HG02973 (cell line): ENCODE data around the gene CROCC2.

ENCODE experiments used
- ATAC-seq: cut with Tn5 transposase; IDR thresholded peaks from one replicate; pipeline ENCODE4 v1.9.1; 2021; ENCODE audit warnings: moderate library complexity; ENCODE audit not compliant: unreplicated experiment

CROCC2 gene

DNA sequence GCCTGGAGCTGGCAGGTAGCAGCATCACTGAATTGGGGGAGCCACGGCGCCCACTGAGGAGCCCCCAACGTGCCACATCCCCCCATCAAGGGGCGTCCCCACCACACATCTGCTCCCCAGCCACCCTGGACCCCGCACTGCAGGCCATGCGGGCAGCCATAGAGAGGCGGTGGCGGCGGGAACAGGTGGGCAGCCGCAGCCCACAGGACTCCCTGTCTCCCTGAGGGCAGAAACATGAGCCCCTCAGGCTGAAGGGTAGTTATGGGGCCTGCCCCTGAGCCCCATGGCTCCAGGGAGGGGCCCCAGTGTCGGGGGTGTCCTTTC is 26.6 kb downstream of the CROCC2 start:
- ATAC-seq, result no peak

DNA sequence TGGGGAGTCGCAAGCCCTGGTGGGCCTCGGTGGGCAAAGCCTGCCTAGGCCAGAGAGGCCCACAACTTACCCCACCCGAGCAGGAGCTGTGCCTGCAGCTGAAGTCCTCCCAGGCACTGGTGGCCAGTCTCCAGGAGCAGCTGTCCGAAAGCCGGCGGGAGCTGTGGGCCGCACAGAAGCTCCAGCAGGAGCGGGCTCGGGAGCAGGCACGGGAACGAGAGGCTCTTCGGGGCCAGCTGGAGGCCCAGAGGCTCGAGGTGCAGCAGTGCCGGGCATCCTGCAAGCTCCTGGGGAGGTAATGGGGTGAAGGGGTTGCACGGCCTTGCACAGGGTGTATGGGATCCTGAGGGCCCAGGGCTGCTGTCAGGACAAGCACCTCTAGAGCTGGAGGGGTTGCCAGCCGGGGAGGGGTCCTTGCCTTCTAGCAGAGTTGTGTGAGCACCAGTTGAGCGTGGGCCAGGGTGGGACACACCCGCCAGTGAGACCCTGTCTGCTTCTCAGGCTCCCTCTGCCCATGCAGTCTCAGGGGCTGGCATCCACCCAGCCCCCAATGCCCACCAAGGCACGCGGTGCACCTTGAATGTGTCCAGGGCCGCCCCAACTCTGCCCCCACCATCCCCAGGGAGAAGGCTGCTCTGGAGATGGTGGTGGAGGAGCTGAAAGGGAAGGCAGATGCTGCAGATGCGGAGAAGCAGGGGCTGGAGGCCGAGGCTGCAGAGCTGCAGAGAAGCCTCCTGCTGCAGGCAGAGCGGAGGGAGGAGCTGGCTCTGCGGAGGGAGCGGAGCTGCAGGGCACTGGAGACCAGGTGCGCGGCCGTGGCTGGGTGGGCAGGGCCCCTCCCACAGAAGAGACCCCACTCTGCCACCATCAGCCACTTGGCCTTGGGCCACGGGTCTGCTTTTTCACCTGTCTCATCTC is 27.2 kb downstream of the CROCC2 start:
- no peak for ATAC-seq

DNA sequence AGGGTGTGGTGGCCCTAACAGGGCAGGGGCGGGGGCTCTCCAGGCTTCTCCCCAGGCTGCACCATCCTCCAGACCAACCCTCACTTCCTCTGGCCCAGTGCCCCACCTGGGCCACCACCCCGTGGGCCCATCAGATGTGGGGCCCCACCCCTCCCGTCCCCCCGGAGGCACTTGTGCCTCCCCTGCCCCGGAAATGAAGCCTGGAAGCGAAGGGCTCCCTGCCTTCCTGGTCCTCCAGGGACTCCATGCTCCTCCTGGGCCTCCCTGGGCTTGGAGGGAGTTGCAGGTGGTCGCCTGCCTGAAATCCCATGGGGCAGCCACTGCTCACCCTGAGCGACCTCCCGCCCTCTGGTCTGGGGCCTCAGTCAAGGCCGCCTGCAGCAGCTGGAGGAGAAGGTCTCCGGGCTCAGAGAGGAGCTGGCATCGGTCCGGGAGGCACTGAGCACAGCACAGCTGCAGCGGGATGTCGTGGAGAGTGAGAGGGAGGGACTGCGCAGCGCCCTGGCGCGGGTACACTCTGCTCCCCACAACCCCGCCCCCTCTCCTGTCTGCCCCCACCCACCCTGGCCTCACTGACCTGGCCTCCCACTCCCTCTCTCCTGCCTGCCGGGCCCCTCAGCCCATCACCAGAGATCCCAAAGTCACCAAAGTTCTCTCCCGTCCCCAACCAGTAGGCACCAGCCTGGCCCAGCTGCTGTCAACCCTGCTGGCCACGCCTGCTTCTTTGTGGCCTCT is 28.0 kb downstream of the CROCC2 start:
- ATAC-seq, result no peak

DNA sequence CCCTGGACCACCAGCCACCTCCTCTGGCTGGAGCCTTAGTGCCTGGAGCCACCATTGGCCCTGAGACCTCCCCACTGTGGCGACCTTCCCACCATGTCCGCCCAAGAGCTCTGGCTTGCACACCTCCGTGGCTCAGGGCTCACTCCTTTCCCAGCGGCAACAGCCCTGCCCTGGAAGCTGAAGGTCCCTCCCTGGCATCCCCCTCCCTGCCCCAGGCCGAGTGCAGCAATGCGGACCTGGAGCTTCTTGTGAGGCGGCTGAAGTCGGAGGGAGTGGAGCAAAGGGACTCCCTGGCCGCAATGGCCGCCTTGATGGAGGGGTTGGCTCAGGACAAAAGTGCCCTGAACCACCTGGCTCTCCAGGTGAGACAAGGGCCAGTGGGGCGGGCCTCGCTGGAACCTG is 28.6 kb downstream of the CROCC2 start:
- no peak for ATAC-seq

DNA sequence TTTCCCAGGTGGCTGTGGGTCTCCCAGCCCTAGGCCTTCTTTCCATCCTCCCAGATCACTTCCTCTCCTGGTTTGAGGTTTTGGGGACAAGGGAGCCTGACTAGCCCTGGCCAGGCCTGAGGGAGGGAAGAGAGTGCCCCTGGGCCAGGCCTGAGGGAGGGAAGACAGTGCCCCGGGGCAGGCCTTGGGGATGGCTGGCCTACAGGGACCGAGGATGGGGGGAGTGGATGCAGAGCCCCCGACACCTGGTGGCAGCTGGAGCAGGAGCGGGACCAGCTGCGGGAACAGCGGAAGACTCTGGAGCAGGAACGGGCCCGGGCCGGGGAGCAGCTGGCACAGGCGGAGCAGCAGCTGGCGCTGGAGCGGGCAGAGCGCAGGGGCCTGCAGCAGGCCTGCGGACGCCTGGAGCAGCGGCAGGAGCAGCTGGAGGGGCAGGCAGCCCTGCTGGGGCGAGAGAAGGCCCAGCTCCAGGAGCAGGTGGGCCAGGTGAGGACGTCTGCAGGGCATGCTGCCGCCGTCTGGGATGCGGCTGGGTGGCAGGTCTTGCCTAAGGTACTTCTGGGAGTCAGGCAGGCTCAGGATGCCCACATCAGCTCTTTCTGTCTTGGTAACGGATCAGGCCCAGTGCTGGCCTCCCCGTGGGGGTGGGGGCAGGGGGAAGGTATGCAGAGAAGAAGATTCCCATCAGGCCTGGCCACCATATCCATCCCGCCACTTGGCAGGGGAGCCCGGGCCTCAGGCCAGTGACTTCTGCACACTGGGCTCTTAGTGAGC is 29.2 kb downstream of the CROCC2 start:
- no peak for ATAC-seq

DNA sequence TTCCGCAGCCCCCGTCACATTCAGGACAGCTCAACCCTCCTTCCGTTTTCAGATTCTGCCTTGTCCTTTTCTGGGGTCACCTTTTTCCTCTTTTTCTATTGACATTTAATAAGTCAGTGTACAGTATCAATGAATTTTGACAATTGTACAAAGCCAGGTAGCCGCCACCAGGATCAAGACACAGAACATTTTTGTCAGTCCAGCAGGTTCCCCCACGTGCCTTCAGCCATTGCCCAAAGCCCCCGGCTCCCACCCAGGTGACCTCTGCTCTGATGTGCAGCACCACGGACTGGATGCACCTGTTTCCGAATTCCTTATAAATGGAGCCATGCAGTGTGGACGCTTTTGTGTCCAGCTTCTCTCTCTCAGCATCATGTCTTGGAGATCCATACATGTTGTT is 30.0 kb downstream of the CROCC2 start:
- ATAC-seq, result no peak

DNA sequence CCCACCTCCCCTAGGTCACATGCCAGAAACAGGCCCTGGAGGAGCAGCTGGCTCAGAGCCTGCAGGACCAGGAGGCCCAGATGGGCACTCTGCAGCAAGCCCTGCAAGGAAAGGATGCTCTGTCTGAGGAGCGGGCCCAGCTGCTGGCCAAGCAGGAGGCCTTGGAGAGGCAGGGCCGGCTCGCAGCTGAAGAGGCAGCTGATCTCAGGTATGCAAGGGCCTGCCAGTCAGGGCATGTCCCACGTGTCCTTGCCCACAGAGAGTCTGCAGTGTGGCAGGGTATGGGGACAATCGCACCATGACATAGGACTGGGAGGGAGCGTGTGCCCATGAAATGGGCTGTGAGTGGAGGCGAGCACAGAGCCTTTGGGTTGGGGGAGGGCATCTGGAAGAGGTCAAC is 39.9 kb downstream of the CROCC2 start:
- no peak for ATAC-seq

DNA sequence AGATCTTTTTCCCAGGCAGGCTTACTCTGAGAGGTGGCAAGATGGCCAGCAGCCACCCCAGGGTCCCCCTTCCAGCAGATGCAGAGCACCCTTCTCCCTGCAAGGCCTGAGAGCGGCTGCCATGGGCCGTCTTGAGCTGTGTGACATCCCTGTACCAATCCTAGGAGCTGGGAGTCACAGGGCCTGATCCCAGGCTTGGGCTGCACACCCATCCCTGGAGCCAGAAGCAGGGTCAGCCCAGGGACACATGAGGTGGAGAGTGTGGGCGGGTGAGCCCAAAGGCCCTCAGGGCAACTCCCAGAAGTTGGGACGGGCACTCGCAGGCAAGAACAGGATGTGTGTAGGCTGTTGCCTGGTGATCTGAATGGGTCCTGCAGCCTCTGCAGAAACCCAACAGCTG is 40.5 kb downstream of the CROCC2 start:
- no peak for ATAC-seq

DNA sequence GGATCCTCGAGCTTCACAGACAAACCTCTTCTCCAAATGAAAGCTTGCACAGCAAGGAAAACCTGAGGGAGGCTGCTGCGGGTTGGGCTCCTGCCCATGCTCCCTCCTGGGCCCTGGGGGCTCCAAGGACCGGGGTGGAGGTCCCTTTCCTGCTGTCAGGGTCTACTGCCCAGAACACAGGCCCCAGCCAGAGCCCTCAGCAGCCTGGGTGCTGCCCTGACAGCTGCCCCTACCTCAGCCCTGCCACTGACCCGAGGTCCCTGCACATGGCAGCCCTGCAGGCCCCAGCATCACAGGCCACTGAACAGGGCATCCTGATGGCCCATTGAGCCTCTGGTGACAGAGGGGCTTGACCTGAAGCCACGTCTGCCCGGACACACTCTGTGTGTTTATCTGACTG is 41.0 kb downstream of the CROCC2 start:
- ATAC-seq, result no peak

DNA sequence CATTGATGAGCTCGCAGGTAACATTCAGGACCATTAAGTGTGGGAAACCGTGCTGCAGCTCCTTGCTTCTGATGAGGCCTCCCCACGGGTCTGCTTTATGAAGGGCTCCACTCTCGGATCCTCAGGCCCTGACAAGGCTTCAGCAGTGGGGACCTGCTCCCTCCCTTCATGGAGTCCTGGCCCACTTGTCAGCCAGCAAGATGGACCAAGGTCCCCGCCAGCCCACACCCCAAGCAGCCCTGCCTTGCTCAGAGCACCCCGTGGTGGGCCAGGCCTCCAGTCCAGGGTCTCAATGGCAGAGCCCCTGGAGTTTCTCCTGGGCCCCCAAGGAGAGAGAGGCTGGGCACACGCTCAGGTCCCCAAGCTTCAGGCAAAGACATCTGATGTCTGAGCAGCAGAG is 41.5 kb downstream of the CROCC2 start:
- ATAC-seq, result no peak

DNA sequence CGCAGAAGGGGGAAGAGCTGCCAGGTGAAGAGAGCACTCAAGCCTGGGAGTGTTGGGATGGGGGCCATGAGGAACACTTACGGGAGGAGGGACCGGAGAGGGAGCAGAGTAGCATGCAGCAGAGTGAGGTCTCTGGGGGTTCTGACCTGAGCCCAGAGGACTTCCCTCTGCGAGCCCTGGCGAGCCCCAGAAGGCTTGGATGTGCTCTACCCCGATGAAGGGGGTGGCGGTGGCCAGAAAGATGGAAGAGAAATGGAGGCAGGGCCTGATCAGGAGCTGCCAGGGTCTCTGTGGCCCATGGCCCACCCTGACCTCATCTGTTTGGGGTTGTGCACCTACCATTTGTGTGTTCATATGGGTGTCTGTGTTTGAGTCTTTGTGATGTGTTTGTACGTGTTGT is 42.0 kb downstream of the CROCC2 start:
- ATAC-seq, result no peak

DNA sequence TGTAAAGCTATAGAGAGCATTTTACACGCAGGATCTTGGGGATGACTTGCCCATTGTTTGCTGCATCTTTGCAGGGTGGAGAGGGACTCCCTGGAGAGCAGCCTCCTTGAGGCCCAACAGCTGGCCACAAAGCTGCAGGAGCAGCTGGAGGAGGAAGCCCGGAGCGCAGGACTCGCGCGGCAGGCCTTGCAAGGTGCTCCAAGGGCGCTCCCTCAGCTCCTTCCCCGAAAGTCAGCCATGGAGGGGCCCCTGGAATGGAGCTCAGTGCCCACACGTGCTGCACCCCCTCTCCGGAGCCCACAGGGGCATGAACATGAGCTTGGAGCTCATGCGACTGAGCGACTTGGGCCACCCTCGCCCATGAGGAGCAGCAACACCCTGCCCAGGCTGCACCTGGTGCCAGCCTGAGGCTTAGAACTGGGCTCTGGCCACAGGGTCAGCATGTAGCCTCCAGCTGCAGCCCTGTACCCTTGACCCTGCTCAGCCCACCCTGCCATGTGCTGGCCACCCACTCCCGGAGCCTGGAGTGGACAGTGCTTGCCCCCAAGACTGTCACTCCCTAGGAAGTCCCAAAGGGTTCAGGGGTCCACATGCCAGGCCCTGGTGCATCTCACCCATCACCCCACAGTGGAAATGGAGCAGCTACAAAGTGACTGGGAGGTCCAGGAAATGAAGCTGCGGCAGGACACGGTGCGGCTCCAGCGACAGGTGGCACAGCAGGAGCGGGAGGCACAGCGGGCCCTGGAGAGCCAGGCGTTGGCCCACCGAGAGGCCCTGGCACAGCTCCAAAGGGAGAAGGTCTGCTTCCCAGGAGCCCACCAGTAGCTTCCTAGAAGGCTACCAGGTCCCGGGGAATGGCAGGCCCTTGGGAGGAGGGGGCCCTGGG is 43.0 kb downstream of the CROCC2 start:
- ATAC-seq, result no peak

DNA sequence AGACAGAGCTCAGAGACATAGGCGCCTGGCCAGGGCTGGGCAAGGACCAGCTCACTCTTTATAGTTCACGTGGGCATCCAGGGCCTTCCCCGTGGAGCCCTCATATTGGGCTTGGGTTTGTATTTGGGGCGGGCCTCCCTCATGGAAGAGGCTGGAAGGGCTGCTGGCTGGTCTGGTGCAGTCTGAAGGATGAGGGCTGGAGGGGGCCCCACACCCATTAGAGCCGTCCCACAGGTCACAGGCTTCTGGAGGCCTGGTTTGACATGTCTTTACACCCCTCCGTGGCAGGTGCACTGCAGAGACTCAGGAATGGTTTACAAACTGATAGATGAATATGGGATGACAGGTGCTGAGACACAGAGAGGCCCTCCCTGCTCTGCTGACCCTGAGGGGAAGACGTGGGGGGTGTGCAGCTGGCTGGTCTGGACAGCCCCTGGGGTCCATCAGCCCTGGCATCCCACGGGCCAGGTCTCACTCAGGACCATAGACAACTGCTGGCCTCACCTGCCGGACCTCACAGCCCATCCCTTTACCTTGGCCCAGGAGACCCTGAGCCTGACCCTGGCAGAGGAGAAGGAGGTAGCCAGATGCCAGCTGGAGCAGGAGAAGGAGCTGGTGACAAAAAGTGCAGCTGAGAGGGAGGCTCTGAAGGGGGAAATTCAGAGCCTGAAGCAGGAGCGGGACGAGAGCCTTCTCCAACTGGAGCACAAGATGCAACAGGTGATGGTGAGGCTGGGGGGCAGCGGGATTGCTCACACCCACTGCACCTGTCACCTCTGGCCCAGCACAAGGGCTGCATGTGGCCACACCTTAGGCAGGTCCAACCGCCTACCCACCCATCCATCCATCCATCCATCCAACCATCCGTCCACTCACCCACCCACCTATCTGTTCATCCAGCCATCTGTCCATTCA is 43.9 kb downstream of the CROCC2 start:
- ATAC-seq, result no peak

DNA sequence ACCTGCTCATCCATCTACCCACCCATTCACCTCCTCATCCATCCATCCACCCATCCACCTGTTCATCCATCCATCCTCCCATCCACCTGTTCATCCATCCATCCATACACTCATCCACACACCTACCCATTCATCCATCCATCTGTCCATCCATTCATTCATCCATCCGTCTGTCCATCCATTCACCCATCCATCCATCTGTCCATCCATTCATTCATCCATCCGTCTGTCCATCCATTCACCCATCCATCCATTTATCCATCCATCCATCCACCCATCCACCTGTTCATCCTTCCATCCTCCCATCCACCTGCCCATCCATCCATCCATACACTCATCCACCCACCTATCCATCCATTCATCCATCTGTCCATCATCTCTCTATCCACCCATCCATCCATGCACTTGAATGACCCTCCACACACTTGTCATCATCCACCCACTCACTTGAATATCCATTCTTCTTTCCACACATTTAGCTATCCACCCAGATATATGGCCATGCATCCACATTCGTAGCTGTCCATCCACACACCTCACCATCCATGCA is 45.0 kb downstream of the CROCC2 start:
- no peak for ATAC-seq

DNA sequence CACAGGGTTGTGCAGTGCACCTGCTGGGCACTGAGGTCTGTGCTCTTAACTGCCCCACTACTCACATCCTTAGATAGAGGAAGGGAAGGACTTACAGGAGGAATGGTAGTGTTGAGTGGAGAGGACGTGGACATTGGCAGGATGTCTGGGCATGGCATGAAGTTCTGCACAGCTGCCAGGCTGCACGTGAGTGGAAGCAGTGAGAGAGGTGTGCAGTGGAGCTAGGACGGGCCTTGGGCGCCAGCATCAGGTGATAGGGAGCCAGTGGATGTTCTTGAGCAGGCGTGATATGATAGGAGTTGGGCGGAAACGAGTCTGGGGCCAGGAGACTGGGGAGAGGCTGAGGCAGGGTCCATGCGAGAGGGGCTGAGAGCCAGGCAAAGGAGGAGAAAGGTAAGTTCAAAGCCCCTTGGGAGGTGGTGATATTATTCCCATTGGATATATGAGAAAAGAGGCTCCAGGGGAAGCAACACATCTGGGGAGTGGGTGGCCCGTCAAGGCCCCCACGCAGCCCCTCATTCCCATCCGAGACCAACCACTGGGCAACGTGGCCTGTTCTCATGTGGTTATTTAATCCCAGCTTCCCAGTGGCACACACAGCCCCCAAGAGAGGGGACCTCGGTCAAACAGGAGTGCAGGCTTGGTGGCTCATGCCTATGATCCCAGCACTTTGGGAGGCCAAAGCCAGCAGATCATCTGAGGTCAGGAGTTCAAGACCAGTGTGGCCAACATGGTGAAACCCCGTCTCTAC is 46.5 kb downstream of the CROCC2 start:
- ATAC-seq, result no peak

DNA sequence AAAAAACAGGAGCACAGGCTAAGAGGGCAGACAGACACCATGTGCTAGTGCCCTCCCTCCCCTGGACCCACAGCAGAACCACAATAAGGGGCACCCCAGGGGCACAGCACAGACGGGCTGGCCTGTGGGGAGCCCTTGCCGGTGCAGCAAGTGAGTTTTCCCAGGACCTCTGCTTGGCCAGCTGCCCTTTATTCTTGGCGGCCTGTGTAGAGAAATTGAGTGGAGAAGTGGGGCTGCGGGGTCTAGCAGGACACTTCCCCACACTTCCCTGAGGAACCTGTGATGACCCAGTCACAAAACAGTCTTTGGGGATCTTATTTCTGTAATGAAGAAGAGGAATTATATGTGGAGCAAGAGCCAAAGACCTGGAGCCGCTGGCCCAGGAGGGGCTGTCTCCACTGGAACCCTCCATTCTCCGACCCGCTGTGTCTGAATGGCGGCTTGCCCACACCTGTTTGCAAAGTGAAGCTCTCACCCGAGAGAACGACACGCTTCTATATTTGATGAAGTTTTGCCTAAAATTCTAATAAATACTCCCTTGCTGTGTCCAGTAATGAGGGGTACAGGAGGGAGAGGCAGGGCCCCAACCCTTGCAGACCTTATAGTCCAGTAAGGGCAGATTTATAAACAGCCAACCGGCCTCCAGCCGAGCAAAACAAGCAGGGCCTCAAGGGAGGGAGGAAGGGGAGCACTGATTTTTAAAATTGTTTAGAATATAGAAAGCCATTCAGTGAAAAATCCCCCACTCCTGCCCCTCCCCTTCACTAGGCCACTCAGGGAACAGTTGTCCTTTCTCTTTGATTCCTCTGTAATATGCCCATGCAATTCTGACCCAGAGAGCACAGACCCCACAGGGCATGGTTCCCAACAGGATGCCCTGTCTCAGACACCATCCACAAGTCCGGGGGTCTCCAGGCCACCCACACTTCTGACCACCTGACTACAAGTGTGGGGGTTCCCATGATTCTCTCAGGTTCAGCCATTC is 47.6 kb downstream of the CROCC2 start:
- ATAC-seq, result no peak
